Prostate gland (tissue), 2 donors: ENCODE measurements around the gene SPECC1.

Experiments used
- POLR2AphosphoS5 ChIP-seq: sonication (generic); formaldehyde crosslinking; IDR thresholded peaks from one replicate; pipeline ENCODE4 v1.6.1; 2017; ENCODE audit warnings: antibody characterized with exemption
- TF ChIP-seq, protein P1 (sequence below), 4 experiments: fragments of 200-600 bp in 2 of 4; fragments of 450-650 bp in 2 of 4; sonication (generic) in 2 of 4; IDR thresholded peaks; 1 replicate in 3 of 4; 2 replicates in 1 of 4; pipeline ENCODE4 v1.5.1; 2016 to 2019; ENCODE audit warnings: antibody characterized with exemption in 4 of 4, mild to moderate bottlenecking in 2 of 4, moderate library complexity in 2 of 4

DNA sequence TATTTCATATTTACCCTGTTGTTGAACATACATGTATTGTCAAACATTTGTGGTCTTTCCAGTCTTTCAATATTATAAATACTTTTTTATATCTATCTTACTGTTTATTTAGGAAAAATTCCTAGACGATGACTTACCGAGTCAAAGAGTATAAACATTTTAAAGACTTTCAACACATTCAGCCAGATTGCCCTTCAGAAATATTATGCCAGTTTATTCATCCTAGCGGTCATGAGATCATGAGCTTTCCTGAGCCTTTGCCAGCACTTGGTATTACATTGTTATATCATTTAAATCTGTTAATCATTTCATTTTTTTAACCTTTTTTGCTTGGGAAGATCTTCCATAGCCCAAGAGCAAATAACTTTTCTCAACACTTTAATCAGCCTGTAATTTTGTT is 197.4 kb downstream of the SPECC1 start:
- TF ChIP-seq, protein P1, sequence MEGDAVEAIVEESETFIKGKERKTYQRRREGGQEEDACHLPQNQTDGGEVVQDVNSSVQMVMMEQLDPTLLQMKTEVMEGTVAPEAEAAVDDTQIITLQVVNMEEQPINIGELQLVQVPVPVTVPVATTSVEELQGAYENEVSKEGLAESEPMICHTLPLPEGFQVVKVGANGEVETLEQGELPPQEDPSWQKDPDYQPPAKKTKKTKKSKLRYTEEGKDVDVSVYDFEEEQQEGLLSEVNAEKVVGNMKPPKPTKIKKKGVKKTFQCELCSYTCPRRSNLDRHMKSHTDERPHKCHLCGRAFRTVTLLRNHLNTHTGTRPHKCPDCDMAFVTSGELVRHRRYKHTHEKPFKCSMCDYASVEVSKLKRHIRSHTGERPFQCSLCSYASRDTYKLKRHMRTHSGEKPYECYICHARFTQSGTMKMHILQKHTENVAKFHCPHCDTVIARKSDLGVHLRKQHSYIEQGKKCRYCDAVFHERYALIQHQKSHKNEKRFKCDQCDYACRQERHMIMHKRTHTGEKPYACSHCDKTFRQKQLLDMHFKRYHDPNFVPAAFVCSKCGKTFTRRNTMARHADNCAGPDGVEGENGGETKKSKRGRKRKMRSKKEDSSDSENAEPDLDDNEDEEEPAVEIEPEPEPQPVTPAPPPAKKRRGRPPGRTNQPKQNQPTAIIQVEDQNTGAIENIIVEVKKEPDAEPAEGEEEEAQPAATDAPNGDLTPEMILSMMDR (IDR thresholded peaks at IDR 0.05) = no peak
- peak; percentile 7 for TF ChIP-seq POLR2AphosphoS5
